ENCODE data around the gene FOXD4L6. TPM values are rescaled to one million over a fixed set of nuclear protein-coding genes. Genes with fewer than 3 reads are reported as not detected.

The FOXD4L6 gene
- total and polyA plus RNA-seq, 7 donors = 0.07 TPM; not detected in 6

Other genes with a start within 250 kb of the FOXD4L6 start
- gene ZNG1F, start 60.6 kb upstream of the FOXD4L6 start, total RNA-seq = 10 to 100 TPM in 2 of 4 donors, 1 to 10 TPM in 2; 5.0 to 16.6 (median 9.1) TPM
- 10 to 100 TPM in 1 of 3 donors, 1 to 10 TPM in 2; 6.5 to 11.8 (median 6.6) TPM for gene ZNG1F, start 60.6 kb upstream of the FOXD4L6 start, polyA plus RNA-seq

Measured in sigmoid colon (tissue), 7 donors.